ENCODE data around the gene ACSS2.

Gene ACSS2

GRCh38 chr20:34970846-34971560, 94.6 kb downstream of the ACSS2 start:
- FAIRE-seq: no peak
- DNase-seq (ENCODE audit: extremely low spot score, insufficient read length, low read depth): no peak

- FAIRE-seq (no peak), DNase-seq (ENCODE audit: extremely low spot score, insufficient read length, low read depth) (no peak)
Observed at GRCh38 chr20:34971561-34972235, 95.3 kb downstream of the ACSS2 start.

- FAIRE-seq (no peak), DNase-seq (ENCODE audit: extremely low spot score, insufficient read length, low read depth) (no peak)
Observed at GRCh38 chr20:34974246-34974645, 97.8 kb downstream of the ACSS2 start.

- FAIRE-seq (no peak), DNase-seq (ENCODE audit: extremely low spot score, insufficient read length, low read depth) (no peak)
Observed at GRCh38 chr20:34976286-34976685, 99.9 kb downstream of the ACSS2 start.
